ENCODE results near the gene PLA2G4C. TPM values are rescaled to one million over a fixed set of nuclear protein-coding genes. Genes with fewer than 3 reads are reported as not detected.

PLA2G4C gene
- polyA plus RNA-seq, 3 donors, result 3.8 to 14.5 (median 8.5) TPM

DNA sequence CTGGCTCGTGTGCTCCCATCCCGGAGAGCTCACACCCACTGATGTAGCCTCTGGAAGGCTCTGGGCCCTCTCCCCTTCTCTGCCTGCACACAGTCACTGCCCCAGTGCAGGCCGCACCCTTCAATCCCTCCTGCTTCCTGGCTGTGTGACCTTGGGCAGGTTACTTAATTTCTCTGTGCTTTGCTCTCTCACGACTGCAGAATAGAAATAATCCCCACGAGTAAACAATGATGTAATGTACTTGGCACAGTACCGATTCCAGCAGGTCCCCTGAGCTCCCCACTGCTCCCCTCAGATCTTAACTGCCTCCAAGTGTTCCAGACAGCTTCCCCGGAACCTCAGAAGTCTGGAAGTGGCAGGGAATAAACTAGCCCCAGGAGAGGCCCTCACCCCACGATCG is 43.4 kb upstream of the PLA2G4C start:
- Histone ChIP-seq H3K27ac (ENCODE audit: low read depth in 1 of 2, low read length in 2 of 2) (no peak overlapping the region), H3K27me3 (ENCODE audit: control insufficient read depth in 2 of 2, insufficient read depth in 2 of 2, low read length in 2 of 2) (no peaks in the 10 kb centered on the region), H3K4me3 (replicated peaks in 1 of 3; ENCODE audit: low read depth in 2 of 3, low read length in 3 of 3) (no peak overlapping the region), H3K36me3 (replicated peaks in 1 of 2; ENCODE audit: control insufficient read depth in 1 of 2, insufficient read depth in 2 of 2, low read length in 2 of 2) (peaks cover 4 to 53% of the 10 kb centered on the region in 2 donors), H3K9me3 (replicated peaks in 1 of 2; ENCODE audit: control insufficient read depth in 1 of 2, insufficient read depth in 1 of 2, low read length in 2 of 2) (no peaks in the 10 kb centered on the region), H3K4me1 (ENCODE audit: control insufficient read depth in 1 of 2, insufficient read depth in 2 of 2, low read length in 2 of 2) (no peaks in the 10 kb centered on the region), H3K79me2 (ENCODE audit: insufficient read depth, low read length) (no peaks in the 10 kb centered on the region), H4K20me1 (ENCODE audit: insufficient read depth, low read length) (no peaks in the 10 kb centered on the region), H3K9ac (ENCODE audit: insufficient read depth, low read length, poor library complexity, severe bottlenecking) (no peak overlapping the region), H2AFZ (ENCODE audit: insufficient read depth, low read depth, low read length, poor library complexity, severe bottlenecking) (no peak overlapping the region), H3K4me2 (replicated peaks; ENCODE audit: extremely low read depth, low read length, poor library complexity, severe bottlenecking) (no peak overlapping the region)
- 90% methylated on average over 8 of the region's 9 CpGs for WGBS (ENCODE audit: insufficient coverage)
- no peaks in the 10 kb centered on the region for H3K4me1 Mint-ChIP-seq
- TF ChIP-seq, protein P1, sequence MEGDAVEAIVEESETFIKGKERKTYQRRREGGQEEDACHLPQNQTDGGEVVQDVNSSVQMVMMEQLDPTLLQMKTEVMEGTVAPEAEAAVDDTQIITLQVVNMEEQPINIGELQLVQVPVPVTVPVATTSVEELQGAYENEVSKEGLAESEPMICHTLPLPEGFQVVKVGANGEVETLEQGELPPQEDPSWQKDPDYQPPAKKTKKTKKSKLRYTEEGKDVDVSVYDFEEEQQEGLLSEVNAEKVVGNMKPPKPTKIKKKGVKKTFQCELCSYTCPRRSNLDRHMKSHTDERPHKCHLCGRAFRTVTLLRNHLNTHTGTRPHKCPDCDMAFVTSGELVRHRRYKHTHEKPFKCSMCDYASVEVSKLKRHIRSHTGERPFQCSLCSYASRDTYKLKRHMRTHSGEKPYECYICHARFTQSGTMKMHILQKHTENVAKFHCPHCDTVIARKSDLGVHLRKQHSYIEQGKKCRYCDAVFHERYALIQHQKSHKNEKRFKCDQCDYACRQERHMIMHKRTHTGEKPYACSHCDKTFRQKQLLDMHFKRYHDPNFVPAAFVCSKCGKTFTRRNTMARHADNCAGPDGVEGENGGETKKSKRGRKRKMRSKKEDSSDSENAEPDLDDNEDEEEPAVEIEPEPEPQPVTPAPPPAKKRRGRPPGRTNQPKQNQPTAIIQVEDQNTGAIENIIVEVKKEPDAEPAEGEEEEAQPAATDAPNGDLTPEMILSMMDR (IDR thresholded peaks at IDR 0.05), result no peak
- intact Hi-C loops (cut with micrococcal nuclease), result loop anchor here in 1 of 2 donors (5.0 kb wide), 1 partner anchor 47 kb away; no protein-coding TSS in a partner anchor
- peaks cover 0 to 1% (median 1%) of the 10 kb centered on the region in 3 donors for H3K27me3 Mint-ChIP-seq (ENCODE audit: low read depth in 3 of 3)
- DNase-seq, result no peak
- peaks cover 0 to 4% (median 0%) of the 10 kb centered on the region in 7 donors for H3K9me3 Mint-ChIP-seq
- peak overlapping the region in 5 of 7 donors; percentile 2 to 72 (median 47) for H3K27ac Mint-ChIP-seq
- peaks cover 38 to 62% of the 10 kb centered on the region in 2 donors for H3K36me3 Mint-ChIP-seq
- no peak overlapping the region for H3K4me3 Mint-ChIP-seq

DNA sequence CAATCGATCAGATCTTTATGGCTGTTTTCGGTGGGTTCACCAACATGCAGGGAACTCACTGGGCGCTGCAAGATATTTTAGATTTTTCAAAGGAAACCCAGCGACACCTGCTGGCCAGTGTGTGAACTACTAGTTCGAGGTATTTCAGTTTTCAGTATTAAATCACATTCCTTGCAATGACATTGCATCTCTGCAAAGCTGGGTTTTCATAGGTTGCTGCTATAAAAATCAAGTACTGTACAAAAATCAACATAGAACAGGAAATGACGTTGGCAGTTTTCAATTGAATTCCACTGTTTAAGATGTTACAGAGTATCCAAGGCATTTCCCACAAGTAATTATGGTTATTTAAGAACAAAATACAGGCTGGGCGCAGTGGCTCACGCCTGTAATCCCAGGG is 41.9 kb upstream of the PLA2G4C start:
- Histone ChIP-seq H3K36me3 (replicated peaks in 1 of 2; ENCODE audit: control insufficient read depth in 1 of 2, insufficient read depth in 2 of 2, low read length in 2 of 2) (peaks cover 5 to 43% of the 10 kb centered on the region in 2 donors), H2AFZ (ENCODE audit: insufficient read depth, low read depth, low read length, poor library complexity, severe bottlenecking) (no peak overlapping the region), H3K79me2 (ENCODE audit: insufficient read depth, low read length) (no peaks in the 10 kb centered on the region), H3K27me3 (ENCODE audit: control insufficient read depth in 2 of 2, insufficient read depth in 2 of 2, low read length in 2 of 2) (no peaks in the 10 kb centered on the region), H4K20me1 (ENCODE audit: insufficient read depth, low read length) (no peaks in the 10 kb centered on the region), H3K9me3 (replicated peaks in 1 of 2; ENCODE audit: control insufficient read depth in 1 of 2, insufficient read depth in 1 of 2, low read length in 2 of 2) (no peaks in the 10 kb centered on the region), H3K4me1 (ENCODE audit: control insufficient read depth in 1 of 2, insufficient read depth in 2 of 2, low read length in 2 of 2) (no peaks in the 10 kb centered on the region), H3K9ac (ENCODE audit: insufficient read depth, low read length, poor library complexity, severe bottlenecking) (no peak overlapping the region), H3K27ac (ENCODE audit: low read depth in 1 of 2, low read length in 2 of 2) (no peak overlapping the region), H3K4me3 (replicated peaks in 1 of 3; ENCODE audit: low read depth in 2 of 3, low read length in 3 of 3) (no peak overlapping the region), H3K4me2 (replicated peaks; ENCODE audit: extremely low read depth, low read length, poor library complexity, severe bottlenecking) (no peak overlapping the region)
- intact Hi-C loops (cut with micrococcal nuclease), result loop anchor here (1.0 to 5.0 kb wide), 2 partner anchors 45 kb away; no protein-coding TSS in a partner anchor
- TF ChIP-seq, protein P1 (IDR thresholded peaks at IDR 0.05), result peak; percentile 79
- no peak overlapping the region for H3K4me3 Mint-ChIP-seq
- peaks cover 0 to 3% (median 0%) of the 10 kb centered on the region in 7 donors for H3K9me3 Mint-ChIP-seq
- peaks cover 0 to 1% (median 1%) of the 10 kb centered on the region in 3 donors for H3K27me3 Mint-ChIP-seq (ENCODE audit: low read depth in 3 of 3)
- no peaks in the 10 kb centered on the region for H3K4me1 Mint-ChIP-seq
- H3K36me3 Mint-ChIP-seq, result peaks cover 36 to 61% of the 10 kb centered on the region in 2 donors
- WGBS (ENCODE audit: insufficient coverage), result 67% methylated on average over 4 of the region's 8 CpGs
- peak overlapping the region in 3 of 7 donors; percentile 37 to 58 (median 41) for H3K27ac Mint-ChIP-seq
- peak; percentile 28 to 55 (median 49) for DNase-seq
